Measurements from ENCODE around the gene DOCK11.
"Not testable (repeated sequence)": the region's sequence is repeated elsewhere in the genome, so short reads cannot be mapped to it uniquely, and the experiment has no call there.

- TF ChIP-seq, protein P1, sequence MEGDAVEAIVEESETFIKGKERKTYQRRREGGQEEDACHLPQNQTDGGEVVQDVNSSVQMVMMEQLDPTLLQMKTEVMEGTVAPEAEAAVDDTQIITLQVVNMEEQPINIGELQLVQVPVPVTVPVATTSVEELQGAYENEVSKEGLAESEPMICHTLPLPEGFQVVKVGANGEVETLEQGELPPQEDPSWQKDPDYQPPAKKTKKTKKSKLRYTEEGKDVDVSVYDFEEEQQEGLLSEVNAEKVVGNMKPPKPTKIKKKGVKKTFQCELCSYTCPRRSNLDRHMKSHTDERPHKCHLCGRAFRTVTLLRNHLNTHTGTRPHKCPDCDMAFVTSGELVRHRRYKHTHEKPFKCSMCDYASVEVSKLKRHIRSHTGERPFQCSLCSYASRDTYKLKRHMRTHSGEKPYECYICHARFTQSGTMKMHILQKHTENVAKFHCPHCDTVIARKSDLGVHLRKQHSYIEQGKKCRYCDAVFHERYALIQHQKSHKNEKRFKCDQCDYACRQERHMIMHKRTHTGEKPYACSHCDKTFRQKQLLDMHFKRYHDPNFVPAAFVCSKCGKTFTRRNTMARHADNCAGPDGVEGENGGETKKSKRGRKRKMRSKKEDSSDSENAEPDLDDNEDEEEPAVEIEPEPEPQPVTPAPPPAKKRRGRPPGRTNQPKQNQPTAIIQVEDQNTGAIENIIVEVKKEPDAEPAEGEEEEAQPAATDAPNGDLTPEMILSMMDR (conservative IDR thresholded peaks at IDR 0.05; ENCODE audit: low read depth, low read length) = not testable (repeated sequence)
- not testable (repeated sequence) for TF ChIP-seq EZH2 (IDR thresholded peaks at IDR 0.05; ENCODE audit: low read length, unreplicated experiment)
Observed at GRCh38 chrX:118586206-118586605, 90.6 kb downstream of the DOCK11 start.
